NCI-H2107 treated with DMSO at 0.1 percent for 48 hours (cell line): Measurements from ENCODE around the gene GIT1.

Experiments
- DNase-seq: peaks from one replicate; lab custom pipeline; 2025; ENCODE audit not compliant: unreplicated experiment; lab: John Stamatoyannopoulos, UW

The GIT1 gene

DNA sequence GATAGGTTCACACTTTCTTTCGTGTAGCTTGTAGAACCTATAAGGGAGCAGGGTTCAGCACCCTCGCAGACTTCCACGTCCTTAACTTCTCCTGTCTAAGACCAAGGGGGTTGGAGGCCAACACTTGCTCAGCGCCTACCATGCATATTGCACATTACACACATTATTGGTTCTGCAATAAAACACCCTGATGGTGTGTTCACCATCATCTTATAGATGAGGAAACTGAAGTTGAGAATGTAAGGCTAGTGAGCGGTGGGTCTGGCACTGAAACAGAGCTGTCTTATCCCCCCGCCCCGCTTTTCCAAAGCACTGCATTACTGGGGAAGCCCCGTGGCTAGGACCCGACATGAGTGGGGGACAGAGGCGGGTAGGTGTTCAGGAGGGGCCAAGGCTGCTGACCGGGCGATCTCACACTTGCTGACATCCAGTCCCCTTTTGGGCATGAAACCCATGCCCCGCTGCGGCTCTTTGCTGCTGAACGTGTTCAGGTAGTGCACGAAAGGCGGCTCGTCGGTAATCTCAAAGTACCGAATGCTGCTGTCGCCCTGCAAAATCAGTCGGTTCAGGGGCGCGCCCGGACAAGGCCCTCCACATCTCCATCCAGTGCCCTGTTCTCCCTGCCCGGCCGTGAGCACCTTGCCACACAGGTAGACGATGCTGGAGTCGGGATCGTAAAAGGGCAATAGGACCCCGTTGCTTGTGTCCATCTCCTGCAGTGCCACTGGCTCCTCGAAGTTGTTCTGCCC, 27.0 kb upstream of the GIT1 start:
- no peak for DNase-seq

DNA sequence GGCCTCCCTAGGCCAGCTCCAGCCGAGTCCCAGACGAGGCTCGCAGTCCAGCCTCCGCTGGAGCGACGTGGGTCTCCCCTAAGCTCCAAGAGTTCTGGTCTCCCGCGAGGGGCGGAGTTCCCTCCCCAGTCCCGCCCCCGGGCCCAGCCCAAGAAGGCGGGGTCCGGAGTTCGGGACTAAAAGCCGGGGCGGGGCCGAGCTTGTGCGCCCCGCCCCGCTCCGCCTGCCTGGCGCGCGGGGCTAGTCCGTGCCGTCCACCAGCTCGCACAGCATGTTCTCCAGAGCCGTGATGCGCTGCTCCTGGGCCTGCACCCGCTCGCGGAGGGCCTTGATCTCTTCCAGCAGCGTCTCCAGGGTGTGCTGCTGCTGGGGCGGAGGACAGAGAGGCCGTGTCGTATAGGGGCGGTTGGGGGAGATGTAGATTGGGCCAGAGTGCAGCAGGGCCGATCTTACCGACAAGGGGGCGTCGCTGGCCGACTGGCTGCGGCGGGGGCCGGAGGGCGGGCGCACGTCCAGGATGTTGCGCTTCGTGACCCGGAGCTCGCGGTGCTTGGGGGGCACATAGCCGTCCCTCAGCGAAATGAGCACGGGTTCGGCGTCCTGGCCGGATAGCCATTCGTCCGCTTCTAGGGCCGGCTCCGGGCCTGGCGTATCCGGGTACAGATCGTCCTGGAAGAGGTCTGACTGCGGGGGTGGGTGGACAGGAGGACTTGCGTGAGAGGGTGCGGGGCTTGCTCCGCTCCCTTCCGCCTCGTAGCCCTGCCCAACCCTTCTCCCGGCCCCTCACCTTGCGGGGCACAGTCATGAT, 26.2 kb upstream of the GIT1 start:
- no peak for DNase-seq

- DNase-seq = no peak
Measured at GRCh38 chr17:29615048-29615385, 25.6 kb upstream of the GIT1 start.

GRCh38 chr17:29614349-29615047, 25.1 kb upstream of the GIT1 start:
- DNase-seq = no peak

- no peak for DNase-seq
Measured at GRCh38 chr17:29613856-29614255, 24.4 kb upstream of the GIT1 start.

DNA sequence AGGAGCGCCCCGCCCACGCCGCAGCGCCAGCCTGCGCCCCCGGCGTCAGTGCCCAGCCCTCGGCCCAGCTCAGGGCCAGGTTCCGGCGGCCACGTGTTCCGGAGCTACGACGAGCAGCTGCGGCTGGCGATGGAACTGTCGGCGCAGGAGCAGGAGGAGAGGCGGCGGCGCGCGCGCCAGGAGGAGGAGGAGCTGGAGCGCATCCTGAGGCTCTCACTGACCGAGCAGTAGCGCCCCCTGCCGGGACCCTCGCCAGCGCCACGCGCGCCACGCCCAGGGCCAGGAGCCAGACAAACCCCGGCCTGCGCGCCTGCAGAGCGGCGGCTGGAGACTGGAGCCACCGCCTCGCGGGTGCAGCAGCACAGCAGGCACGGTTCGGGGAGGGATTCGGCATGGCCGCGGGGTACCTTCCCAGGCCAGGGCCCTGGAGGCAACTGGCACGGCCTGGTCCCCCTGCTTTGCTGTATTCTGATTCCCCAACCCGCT, 23.9 kb upstream of the GIT1 start:
- DNase-seq = no peak

DNA sequence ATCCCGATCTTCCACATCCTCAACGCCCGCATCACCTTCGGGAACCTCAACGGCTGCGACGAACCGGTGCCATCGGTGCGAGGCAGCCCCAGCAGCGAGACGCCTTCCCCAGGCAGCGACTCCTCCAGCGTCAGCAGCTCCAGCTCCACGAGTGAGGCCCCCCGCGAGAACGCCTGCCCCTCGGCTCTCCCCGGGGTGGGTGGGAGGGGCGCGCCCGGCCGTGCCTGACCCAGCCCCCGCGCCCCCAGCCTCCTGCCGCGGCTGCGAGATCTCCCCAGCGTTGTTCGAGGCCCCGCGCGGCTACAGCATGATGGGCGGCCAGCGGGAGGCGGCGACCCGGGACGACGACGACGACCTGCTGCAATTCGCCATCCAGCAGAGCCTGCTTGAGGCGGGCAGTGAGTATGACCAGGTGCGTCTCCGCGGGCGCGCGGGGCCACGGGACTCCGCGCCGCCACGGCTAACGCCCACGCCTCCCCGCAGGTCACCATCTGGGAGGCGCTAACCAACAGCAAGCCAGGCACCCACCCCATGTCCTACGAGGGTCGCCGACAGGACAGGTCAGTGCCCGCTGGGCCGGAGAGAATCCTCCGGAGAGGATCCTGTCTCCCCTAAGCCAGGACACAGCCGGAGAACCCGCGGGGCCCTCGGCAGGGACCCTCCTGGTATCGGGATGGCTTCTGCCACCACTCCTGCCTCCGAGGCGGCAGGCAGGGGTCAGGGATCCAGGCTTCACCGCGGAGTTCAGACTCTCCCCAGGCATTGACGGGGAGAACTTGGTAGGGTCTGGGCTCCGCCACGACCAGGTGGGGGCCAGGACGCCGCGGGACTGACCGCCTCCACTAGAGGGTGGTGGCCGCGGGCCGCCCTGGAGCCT, 23.2 kb upstream of the GIT1 start:
- DNase-seq = no peak

- DNase-seq = no peak
Measured at GRCh38 chr17:29612094-29612403, 22.6 kb upstream of the GIT1 start.

- no peak for DNase-seq
Measured at GRCh38 chr17:29611351-29612093, 22.1 kb upstream of the GIT1 start.

DNA sequence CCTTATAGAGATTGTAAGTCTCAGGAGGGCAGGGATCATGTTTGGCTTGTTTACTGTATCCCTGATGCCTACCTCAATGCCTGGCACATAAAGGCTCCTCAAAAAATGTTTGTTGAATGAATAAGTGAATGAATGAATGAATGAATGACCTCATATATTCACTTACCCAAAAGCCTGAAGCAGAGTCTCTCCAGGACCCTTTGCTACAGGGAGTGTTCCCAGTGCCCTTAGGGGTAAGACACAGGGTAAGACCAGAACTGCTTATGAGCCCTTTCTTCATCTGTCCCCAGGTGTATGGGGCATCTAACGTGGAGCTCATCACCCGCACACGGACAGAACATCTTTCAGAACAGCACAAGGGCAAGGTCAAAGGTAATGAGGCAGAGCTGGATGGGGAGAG, 20.9 kb upstream of the GIT1 start:
- DNase-seq = no peak

- DNase-seq = no peak
Measured at GRCh38 chr17:29608986-29609385, 19.5 kb upstream of the GIT1 start.

- no peak for DNase-seq
Measured at GRCh38 chr17:29607557-29608195, 18.2 kb upstream of the GIT1 start.

DNA sequence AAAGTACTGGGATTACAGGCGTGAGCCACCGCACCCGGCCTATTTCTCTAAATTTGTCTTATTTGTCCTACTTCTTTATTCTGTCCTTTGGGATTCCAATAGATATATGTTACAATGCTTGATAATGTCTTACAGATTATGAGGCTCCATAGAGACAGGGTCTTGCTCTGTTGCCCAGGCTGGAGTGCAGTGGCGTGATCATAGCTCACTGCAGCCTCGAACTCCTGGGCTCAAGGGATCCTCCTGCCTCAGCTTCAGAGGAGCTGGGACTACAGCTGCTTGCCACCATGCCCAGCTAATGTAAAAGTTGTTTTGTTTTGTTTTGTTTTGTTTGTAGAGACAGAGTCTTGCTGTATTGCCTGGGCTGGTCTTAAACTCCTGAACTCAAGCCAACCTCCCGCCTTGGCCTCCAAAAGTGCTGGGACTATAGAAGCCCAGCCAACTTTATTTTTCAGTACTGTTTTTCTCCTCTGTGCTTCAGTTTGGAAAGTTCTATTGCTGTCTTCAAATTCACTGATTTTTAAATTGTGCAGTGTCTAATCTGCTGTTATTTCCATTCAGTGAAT, 13.7 kb upstream of the GIT1 start:
- no peak for DNase-seq

- DNase-seq = peak; percentile 47
Measured at GRCh38 chr17:29597361-29598172, 8.1 kb upstream of the GIT1 start.

DNA sequence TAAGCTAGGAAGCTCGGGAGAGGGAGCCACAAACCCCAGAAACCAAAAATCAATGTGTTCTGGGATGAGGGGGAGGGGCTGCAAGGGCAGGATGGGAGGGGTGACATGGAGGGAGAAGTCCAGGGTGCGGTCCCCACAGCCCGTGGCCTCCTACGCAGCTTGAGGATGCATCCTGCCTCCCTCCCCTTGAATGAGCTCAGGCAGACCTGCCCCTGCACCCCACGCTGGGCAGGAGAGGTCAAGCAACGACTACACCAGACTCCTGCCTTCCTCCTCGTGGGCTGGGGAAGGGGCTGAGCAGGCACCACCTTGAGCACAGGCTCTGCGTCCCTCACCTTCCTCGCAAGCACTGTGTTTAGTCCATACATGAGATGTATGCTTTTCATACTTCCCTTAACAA, 7.4 kb upstream of the GIT1 start:
- DNase-seq = no peak

DNA sequence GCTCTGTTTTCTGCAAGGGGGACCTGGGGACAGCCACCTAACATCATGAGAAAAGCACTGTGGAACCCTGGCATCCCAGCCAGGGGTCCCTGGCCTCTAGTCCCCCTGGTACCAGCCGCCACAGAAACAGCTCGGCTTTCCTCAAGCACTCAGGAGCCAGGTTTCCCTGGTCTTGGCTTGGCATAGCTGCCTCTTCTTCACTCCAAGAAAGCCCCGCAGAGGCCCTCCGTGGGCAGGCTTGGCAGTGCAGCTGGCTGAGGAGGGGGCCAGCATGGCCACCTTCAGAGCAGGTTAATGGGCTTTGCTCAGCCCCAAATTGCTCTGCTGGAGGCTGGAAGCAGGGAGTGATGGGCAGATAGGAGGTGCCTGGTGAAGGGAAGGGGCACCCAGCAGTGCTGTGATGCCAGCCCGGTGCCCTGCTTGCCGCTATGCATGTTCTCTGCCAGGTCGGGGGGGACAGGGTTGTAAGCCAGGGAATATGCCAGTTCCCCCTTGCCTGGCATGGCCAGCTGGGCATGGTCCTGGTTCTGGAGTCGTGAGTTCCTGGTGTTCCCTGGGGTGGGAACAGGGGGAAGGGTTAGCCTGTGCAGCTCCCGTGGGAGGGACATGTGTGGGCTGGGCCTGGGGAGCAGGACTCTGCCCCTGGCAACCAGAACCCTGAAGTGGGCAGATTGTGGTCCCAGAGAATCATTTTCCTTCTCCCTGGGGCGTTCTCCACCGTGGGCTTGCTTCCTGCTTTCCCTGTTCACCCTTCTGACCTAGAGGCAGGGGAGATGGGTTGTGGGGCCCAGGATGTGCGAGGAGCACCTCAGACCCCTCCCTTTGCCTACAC, 6.7 kb upstream of the GIT1 start:
- DNase-seq = no peak

GRCh38 chr17:29595107-29595942, 5.9 kb upstream of the GIT1 start:
- no peak for DNase-seq
